GM12892 (cell line): ENCODE results near the gene NRXN3.

Experiments
- POLR2A ChIP-seq: IDR thresholded peaks from 2 replicates; pipeline ENCODE4 v1.6.1; 2011; ENCODE audit warnings: low read depth, low read length, control low read depth
- POLR2AphosphoS5 ChIP-seq: IDR thresholded peaks from 2 replicates; pipeline ENCODE4 v1.6.1; 2011; ENCODE audit warnings: low read depth, low read length, control low read depth
- TAF1 ChIP-seq: IDR thresholded peaks from 2 replicates; pipeline ENCODE4 v1.6.1; 2011; ENCODE audit warnings: low read depth, mild to moderate bottlenecking, control low read depth, low read length, borderline replicate concordance

DNA sequence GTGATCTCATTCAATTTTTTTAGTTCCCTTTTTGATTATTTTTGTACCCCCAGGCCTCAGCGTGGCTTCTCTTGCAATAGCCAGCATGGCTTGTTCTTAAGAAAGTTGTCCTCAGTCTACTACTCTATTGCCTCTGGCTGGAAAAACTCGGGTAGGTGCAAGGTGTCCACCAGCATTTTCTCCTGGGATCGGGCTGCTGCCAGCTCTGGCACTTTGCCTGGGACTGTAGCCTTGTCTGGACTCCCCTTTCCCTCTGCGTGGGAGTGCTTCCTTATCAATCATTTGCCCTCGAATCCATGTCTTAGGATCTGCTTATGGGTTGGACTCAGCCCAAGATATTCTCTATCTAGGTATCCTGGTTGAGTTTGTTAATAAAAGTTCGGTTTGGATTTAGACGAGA lies 1267.8 kb downstream of the NRXN3 start:
- TF ChIP-seq POLR2A (no peak), TAF1 (no peak), POLR2AphosphoS5 (no peak)
